Neutrophil (primary cell): ENCODE data around the gene AKAP11.

ENCODE experiments used
- H3K27ac ChIP-seq: fragments of 200-600 bp; sonication (generic); 2 replicates; pipeline ENCODE4 v1.5.1; 2016; ENCODE audit warnings: mild to moderate bottlenecking, moderate library complexity
- H3K27me3 ChIP-seq: fragments of 200-600 bp; sonication (generic); 2 replicates; pipeline ENCODE4 v1.6.0; 2016; ENCODE audit warnings: mild to moderate bottlenecking
- H3K36me3 ChIP-seq: fragments of 200-600 bp; sonication (generic); 2 replicates; pipeline ENCODE4 v1.5.1; 2017
- H3K4me1 ChIP-seq, 2 experiments: fragments of 200-600 bp in 1 of 2; sonication (generic) in 1 of 2; 1 replicate in 1 of 2; 2 replicates in 1 of 2; pipeline versions ENCODE4 v1.5.1 to v1.6.1; 2013 to 2016; ENCODE audit warnings: low read depth in 1 of 2, low read length in 1 of 2, mild to moderate bottlenecking in 1 of 2, moderate library complexity in 1 of 2; ENCODE audit not compliant: control insufficient read depth in 1 of 2, insufficient read depth in 1 of 2
- H3K4me3 ChIP-seq, 2 experiments: fragments of 200-600 bp in 1 of 2; sonication (generic) in 1 of 2; 1 replicate in 1 of 2; 2 replicates in 1 of 2; pipeline ENCODE4 v1.5.1; 2013 to 2016; ENCODE audit warnings: low read depth in 1 of 2, low read length in 1 of 2, mild to moderate bottlenecking in 1 of 2, moderate library complexity in 1 of 2
- H3K9me3 ChIP-seq: fragments of 200-600 bp; sonication (generic); 2 replicates; pipeline ENCODE4 v1.5.1; 2016
- TF ChIP-seq, protein P1 (sequence below): fragments of 200-600 bp; sonication (generic); IDR thresholded peaks from 2 replicates; pipeline ENCODE4 v1.5.1; 2016; ENCODE audit warnings: antibody characterized with exemption

AKAP11 gene

DNA sequence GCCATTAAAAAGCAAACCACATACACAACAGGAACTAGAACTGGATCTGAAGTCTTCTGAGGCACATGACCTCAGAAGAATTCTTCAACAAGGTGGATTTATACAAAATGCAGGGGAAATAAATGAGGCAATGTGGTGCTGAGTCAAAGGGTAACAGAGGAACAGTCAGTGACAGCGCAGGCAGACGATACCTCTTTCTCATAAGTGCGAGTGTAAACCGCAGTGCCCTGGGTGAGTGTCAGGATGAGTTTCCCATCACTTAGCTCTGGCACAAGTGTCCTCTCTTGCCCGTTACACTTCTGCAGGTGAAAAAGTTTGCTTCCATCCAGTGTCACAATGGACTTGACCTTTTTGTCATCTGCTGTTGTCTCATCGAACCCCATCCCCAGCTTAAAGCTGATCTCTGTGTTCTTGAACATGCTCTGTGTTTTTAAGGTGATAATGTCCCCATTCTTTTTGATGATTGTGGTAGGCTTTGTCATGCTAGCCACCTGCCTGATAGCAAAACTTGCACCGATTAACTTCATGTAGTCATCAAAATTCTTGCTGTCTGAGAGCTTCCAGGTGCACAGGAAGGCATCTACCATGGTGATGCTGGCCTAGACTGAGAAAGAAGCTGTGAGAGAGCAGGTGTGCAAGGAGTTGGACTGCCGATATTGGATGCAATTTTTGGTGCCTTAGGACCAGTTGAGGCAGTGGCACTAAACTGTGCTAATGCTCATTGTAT, 97.3 kb downstream of the AKAP11 start:
- TF ChIP-seq, protein P1, sequence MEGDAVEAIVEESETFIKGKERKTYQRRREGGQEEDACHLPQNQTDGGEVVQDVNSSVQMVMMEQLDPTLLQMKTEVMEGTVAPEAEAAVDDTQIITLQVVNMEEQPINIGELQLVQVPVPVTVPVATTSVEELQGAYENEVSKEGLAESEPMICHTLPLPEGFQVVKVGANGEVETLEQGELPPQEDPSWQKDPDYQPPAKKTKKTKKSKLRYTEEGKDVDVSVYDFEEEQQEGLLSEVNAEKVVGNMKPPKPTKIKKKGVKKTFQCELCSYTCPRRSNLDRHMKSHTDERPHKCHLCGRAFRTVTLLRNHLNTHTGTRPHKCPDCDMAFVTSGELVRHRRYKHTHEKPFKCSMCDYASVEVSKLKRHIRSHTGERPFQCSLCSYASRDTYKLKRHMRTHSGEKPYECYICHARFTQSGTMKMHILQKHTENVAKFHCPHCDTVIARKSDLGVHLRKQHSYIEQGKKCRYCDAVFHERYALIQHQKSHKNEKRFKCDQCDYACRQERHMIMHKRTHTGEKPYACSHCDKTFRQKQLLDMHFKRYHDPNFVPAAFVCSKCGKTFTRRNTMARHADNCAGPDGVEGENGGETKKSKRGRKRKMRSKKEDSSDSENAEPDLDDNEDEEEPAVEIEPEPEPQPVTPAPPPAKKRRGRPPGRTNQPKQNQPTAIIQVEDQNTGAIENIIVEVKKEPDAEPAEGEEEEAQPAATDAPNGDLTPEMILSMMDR, result no peak
- Histone ChIP-seq H3K27me3 (no peaks in the 10 kb centered on the region), H3K9me3 (no peaks in the 10 kb centered on the region), H3K4me1 (no peaks in the 10 kb centered on the region), H3K4me3 (no peak overlapping the region), H3K27ac (no peak overlapping the region), H3K36me3 (no peaks in the 10 kb centered on the region)

DNA sequence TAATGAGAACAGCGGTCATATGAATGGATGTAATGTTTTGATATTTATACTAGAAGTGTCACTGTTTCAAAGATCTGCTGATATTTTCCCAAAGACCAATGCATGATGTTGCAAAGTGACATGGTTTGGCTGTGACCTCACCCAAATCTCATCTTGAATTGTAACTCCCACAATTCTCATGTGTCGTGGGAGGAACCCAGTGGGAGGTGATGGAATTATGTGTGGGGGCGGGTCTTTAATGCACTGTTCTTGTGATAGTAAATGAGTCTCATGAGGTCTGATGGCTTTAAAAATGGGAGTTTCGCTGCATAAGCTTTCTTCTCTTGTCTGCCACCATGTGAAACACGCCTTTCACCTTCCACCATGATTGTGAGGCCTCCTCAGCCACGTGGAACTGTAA, 98.3 kb downstream of the AKAP11 start:
- no peak overlapping the region for H3K27ac ChIP-seq
- TF ChIP-seq, protein P1, result no peak
- H3K27me3 ChIP-seq, result no peaks in the 10 kb centered on the region
- H3K4me1 ChIP-seq, result no peaks in the 10 kb centered on the region
- no peak overlapping the region for H3K4me3 ChIP-seq
- H3K36me3 ChIP-seq, result no peaks in the 10 kb centered on the region
- no peaks in the 10 kb centered on the region for H3K9me3 ChIP-seq
